C1 segment of cervical spinal cord (tissue), 14 donors: ENCODE data around the gene ADAMTS18.

Experiments used
- DNase-seq, 14 donors: peaks; one replicate each; lab custom pipeline; 2025; lab: John Stamatoyannopoulos, UW

The ADAMTS18 gene

GRCh38 chr16:77393955-77394354 lies 40.9 kb downstream of the ADAMTS18 start:
- DNase-seq: no peak

- no peak for DNase-seq
Observed at GRCh38 chr16:77387815-77388209, 47.0 kb downstream of the ADAMTS18 start.

- DNase-seq: no peak
Observed at GRCh38 chr16:77386831-77387814, 47.7 kb downstream of the ADAMTS18 start.

- DNase-seq: peak in 1 of 14 donors; percentile 11
Observed at GRCh38 chr16:77385481-77385880, 49.4 kb downstream of the ADAMTS18 start.

GRCh38 chr16:77383606-77384187 lies 51.1 kb downstream of the ADAMTS18 start:
- DNase-seq: no peak

GRCh38 chr16:77376358-77376757 lies 58.5 kb downstream of the ADAMTS18 start:
- no peak for DNase-seq

GRCh38 chr16:77375396-77375795 lies 59.4 kb downstream of the ADAMTS18 start:
- DNase-seq: no peak

- no peak for DNase-seq
Observed at GRCh38 chr16:77374384-77374783, 60.5 kb downstream of the ADAMTS18 start.

GRCh38 chr16:77373726-77374125 lies 61.1 kb downstream of the ADAMTS18 start:
- DNase-seq: no peak

GRCh38 chr16:77364770-77365169 lies 70.1 kb downstream of the ADAMTS18 start:
- DNase-seq: no peak

GRCh38 chr16:77359065-77359502 lies 75.8 kb downstream of the ADAMTS18 start:
- peak in 3 of 14 donors; percentile 5 to 12 (median 6) for DNase-seq

GRCh38 chr16:77353587-77354263 lies 81.1 kb downstream of the ADAMTS18 start:
- no peak for DNase-seq

- no peak for DNase-seq
Observed at GRCh38 chr16:77344341-77344740, 90.5 kb downstream of the ADAMTS18 start.

- DNase-seq: no peak
Observed at GRCh38 chr16:77336637-77337036, 98.2 kb downstream of the ADAMTS18 start.

GRCh38 chr16:77335652-77336234 lies 99.1 kb downstream of the ADAMTS18 start:
- no peak for DNase-seq

- DNase-seq: no peak
Observed at GRCh38 chr16:77332792-77333191, 102.0 kb downstream of the ADAMTS18 start.

GRCh38 chr16:77331802-77332586 lies 102.8 kb downstream of the ADAMTS18 start:
- DNase-seq: no peak

- no peak for DNase-seq
Observed at GRCh38 chr16:77331043-77331442, 103.8 kb downstream of the ADAMTS18 start.

- no peak for DNase-seq
Observed at GRCh38 chr16:77330332-77331042, 104.3 kb downstream of the ADAMTS18 start.

- no peak for DNase-seq
Observed at GRCh38 chr16:77328768-77329167, 106.1 kb downstream of the ADAMTS18 start.
